GM21360 (cell line): ENCODE measurements around the gene FST.

Source experiments
- ATAC-seq: cut with Tn5 transposase; IDR thresholded peaks from one replicate; pipeline ENCODE4 v1.9.1; 2021; ENCODE audit warnings: mild to moderate bottlenecking, moderate library complexity; ENCODE audit not compliant: unreplicated experiment

The FST gene

GRCh38 chr5:53508125-53508524, 27.7 kb downstream of the FST start:
- ATAC-seq, result no peak

DNA sequence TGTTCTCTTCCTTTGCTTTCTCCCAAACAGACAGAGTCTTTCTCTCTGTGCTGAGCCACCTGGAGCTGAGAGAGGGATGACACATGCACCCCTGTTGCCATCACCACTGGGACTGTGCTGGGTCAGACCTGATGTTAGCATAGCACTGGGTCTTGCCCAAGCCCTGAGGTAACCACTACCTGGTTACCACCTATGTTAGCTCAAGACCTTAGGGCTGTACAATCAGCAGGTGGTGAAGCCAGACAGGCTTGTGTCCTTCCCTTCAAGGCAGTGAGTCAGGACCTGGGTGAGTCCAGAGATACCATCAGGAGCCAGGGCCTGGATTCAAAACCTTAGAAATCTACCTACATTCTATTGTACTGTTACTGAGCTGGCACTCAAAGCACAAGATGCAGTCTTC, 32.1 kb downstream of the FST start:
- no peak for ATAC-seq

- no peak for ATAC-seq
These were observed 35.6 kb downstream of the FST start for GRCh38 chr5:53515988-53516387.

GRCh38 chr5:53520813-53521212, 40.4 kb downstream of the FST start:
- no peak for ATAC-seq
